ENCODE measurements around the gene DTL. TPM values are rescaled to one million over a fixed set of nuclear protein-coding genes. Genes with fewer than 3 reads are reported as not detected.

Gene DTL
- total RNA-seq, 1 experiment from 2014 or later, result 42.8 TPM

- in situ Hi-C loops (cut with HindIII; ENCODE audit: low pct_unique_long_range_greater_than_20kb, low sequenced_read_pairs), result no loop called here
- DNase-seq (ENCODE audit: low read depth), result peak; percentile 64
Measured at GRCh38 chr1:212030936-212031528, 4.5 kb upstream of the DTL start.

- DNase-seq (ENCODE audit: low read depth), result no peak
- in situ Hi-C loops (cut with HindIII; ENCODE audit: low pct_unique_long_range_greater_than_20kb, low sequenced_read_pairs), result no loop called here
Measured at GRCh38 chr1:212034516-212035122, 929 bp upstream of the DTL start.

GRCh38 chr1:212035835-212036605 is 472 bp downstream of the DTL start:
- in situ Hi-C loops (cut with HindIII; ENCODE audit: low pct_unique_long_range_greater_than_20kb, low sequenced_read_pairs), result no loop called here
- no peak for DNase-seq (ENCODE audit: low read depth)

GRCh38 chr1:212037900-212038299 is 2.4 kb downstream of the DTL start:
- in situ Hi-C loops (cut with HindIII; ENCODE audit: low pct_unique_long_range_greater_than_20kb, low sequenced_read_pairs), result no loop called here
- DNase-seq (ENCODE audit: low read depth), result no peak

- in situ Hi-C loops (cut with HindIII; ENCODE audit: low pct_unique_long_range_greater_than_20kb, low sequenced_read_pairs), result no loop called here
Measured at GRCh38 chr1:212039622-212040021, 4.1 kb downstream of the DTL start.

DNA sequence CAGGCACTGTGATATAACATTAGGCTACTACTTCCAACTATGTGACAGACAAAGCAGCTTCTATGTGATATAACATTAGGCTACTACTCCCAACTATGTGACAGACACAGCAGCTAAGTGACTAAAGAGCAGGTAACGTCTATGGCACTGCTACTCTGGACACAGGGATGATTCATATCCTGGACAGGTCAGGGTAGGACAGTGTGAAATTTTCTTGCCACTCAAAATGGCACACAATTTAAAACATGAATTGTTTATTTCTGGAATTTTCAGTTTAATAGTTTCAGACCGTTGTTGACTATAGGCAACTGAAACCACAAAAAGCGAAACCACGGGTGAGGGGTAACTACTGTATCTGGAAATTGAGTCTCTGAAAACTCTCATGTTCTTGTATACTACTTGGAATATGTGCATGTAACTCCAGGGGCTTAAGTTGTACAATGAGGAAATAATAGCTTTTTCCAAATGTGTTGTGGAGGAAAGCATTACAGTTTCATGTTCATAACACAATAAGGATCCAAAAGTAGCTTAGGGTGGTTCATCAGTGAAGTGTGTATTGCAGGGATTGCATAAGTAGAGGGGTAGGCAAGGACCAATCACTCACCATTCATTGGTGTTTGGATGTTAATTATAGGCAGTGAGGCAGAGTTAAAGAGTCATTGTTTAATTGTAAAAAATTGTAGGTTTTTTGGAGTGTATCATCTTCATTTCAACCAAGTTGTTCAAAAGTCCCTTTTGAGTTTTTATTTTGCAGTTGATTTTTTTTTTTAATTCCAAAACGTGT is 5.3 kb downstream of the DTL start:
- in situ Hi-C loops (cut with HindIII; ENCODE audit: low pct_unique_long_range_greater_than_20kb, low sequenced_read_pairs), result no loop called here
- DNase-seq (ENCODE audit: low read depth), result peak; percentile 39

More at GRCh38 chr1:212039622-212040021, 4.1 kb downstream of the DTL start:
- no peak for DNase-seq (ENCODE audit: low read depth)

DNA sequence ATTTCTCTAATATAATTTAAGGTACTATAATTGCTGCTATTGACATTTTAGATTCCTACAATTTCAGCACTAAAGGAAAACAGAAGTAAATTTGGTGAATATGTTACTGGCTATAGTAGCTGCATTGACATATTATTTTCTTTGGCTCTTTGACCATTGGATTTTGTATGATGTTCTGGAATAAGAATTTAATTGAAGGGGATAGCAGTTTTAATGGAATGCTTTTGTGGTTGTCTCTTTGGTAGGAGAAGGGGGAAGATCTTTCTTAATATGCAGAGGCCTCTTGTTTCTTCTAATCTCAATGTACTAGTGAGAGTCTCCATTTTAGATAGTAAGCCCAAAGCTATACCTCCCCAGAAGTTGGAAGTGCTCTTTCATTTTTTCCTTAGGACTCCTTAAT is 6.9 kb downstream of the DTL start:
- no peak for DNase-seq (ENCODE audit: low read depth)
- in situ Hi-C loops (cut with HindIII; ENCODE audit: low pct_unique_long_range_greater_than_20kb, low sequenced_read_pairs), result no loop called here

- in situ Hi-C loops (cut with HindIII; ENCODE audit: low pct_unique_long_range_greater_than_20kb, low sequenced_read_pairs), result no loop called here
- DNase-seq (ENCODE audit: low read depth), result no peak
Measured at GRCh38 chr1:212044851-212045250, 9.3 kb downstream of the DTL start.

- in situ Hi-C loops (cut with HindIII; ENCODE audit: low pct_unique_long_range_greater_than_20kb, low sequenced_read_pairs), result no loop called here
- no peak for DNase-seq (ENCODE audit: low read depth)
Measured at GRCh38 chr1:212045981-212046380, 10.4 kb downstream of the DTL start.

DNA sequence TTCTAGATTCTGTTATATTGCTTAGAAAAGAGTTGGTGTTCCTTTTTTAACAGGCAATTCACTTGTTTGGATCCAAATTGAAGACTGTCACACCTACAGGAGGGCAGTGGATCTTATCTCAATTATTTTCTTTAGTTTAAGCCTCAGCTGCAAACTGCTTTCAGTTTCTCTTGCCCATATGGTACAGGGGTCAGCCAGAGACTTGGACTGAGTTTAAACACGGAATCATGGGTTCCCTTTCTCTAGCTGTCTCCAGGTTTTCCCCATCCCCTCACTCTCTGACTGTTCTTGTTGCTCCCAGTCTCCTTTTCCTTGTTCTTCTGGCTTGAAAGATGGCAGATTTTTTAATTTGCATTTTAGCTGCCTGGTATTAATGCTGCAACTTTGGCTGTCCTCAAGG is 18.4 kb downstream of the DTL start:
- in situ Hi-C loops (cut with HindIII; ENCODE audit: low pct_unique_long_range_greater_than_20kb, low sequenced_read_pairs), result no loop called here
- DNase-seq (ENCODE audit: low read depth), result no peak

DNA sequence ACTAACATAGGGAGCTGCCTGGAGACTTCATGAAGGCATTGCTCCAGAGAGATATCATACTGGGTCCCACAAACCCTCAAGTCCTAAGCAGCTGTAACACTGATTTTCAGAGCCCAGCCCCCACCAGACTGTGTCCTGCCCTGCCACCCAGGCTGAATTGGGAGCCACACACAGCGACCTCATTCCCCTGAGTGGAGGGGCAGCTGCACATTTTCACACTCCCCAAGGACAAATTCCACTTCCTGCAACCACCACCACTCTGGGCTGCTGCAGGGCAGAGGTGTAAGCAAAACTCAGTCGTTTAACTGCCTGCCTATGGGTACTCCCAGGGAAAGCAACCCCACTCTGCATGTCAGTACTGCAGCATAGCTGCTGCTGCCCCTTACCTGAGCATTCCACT is 19.8 kb downstream of the DTL start:
- in situ Hi-C loops (cut with HindIII; ENCODE audit: low pct_unique_long_range_greater_than_20kb, low sequenced_read_pairs), result no loop called here
- DNase-seq (ENCODE audit: low read depth), result no peak

GRCh38 chr1:212060632-212061472 is 25.3 kb downstream of the DTL start:
- DNase-seq (ENCODE audit: low read depth), result peak; percentile 26
- in situ Hi-C loops (cut with HindIII; ENCODE audit: low pct_unique_long_range_greater_than_20kb, low sequenced_read_pairs), result no loop called here

DNA sequence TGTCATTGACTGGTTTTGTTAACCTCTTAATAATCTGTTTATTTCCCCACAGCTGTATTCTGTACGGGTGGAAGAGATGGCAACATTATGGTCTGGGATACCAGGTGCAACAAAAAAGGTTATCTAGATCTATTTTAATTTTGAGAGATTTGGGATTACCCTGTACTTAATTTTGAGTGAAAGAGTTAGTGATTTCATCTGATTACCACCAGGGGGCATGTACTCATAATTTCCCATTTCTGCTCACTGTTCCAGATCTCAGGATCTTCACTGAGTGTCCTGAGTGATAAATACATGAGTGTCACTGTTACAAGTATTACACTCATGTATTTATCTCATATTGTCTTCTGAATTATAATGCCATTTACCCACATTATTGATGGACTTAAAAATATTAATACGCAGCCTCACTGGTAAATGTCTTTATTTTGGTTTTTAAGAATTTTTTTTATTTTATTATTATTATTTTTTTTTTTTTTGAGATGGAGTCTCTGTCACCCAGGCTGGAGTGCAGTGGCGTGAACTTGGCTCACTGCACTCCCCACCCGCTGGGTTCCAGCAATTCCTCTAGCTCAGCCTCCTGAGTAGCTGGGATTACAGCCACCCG is 27.4 kb downstream of the DTL start:
- peak; percentile 27 for DNase-seq (ENCODE audit: low read depth)
- in situ Hi-C loops (cut with HindIII; ENCODE audit: low pct_unique_long_range_greater_than_20kb, low sequenced_read_pairs), result no loop called here

- in situ Hi-C loops (cut with HindIII; ENCODE audit: low pct_unique_long_range_greater_than_20kb, low sequenced_read_pairs), result no loop called here
- no peak for DNase-seq (ENCODE audit: low read depth)
Measured at GRCh38 chr1:212067787-212068186, 32.2 kb downstream of the DTL start.

GRCh38 chr1:212070720-212071302 is 35.3 kb downstream of the DTL start:
- in situ Hi-C loops (cut with HindIII; ENCODE audit: low pct_unique_long_range_greater_than_20kb, low sequenced_read_pairs), result no loop called here
- DNase-seq (ENCODE audit: low read depth), result peak; percentile 44

DNA sequence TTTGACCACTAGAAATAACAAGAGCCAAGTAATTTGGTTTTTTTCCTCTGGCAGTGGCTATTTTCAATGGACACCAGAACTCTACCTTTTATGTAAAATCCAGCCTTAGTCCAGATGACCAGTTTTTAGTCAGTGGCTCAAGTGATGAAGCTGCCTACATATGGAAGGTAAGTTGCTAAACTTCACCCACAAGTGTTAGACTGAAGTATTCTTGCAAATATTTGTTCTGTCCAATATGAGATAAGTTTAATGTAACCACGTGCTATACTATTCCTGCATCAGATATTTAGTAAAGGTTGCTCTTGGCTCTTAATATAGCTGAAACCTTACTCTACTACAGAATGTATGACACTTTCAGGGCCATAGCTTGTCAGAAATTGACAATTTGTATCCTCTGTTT is 36.5 kb downstream of the DTL start:
- in situ Hi-C loops (cut with HindIII; ENCODE audit: low pct_unique_long_range_greater_than_20kb, low sequenced_read_pairs), result no loop called here
- DNase-seq (ENCODE audit: low read depth), result no peak

DNA sequence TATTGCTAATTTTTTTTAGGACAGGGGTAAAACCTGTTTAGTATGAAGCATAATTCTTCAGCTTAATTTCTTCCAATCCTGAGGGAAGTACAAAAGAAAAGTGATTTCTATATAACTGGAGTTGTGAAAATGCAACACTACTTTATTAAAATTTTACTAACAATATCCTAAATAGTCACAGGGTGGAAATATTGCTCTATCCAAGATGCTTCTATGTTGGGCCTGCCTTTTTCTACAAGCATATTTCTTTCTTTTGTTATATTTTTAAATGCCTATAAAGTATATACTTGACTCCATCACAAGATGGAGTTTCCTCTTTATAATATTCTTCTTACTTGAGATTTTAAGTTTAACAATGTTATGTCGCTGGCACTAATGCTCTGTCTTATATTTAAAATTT is 37.9 kb downstream of the DTL start:
- no peak for DNase-seq (ENCODE audit: low read depth)
- in situ Hi-C loops (cut with HindIII; ENCODE audit: low pct_unique_long_range_greater_than_20kb, low sequenced_read_pairs), result no loop called here
